Thyroid gland (tissue), 4 donors: ENCODE measurements around the gene AVPR1B.

Source experiments
- CTCF ChIP-seq, 6 experiments: fragments of 200-600 bp in 3 of 6; fragments of 450-650 bp in 3 of 6; sonication (generic) in 3 of 6; IDR thresholded peaks; one replicate each; pipeline ENCODE4 v1.5.1; 2016 to 2019; ENCODE audit warnings: antibody characterized with exemption in 6 of 6, mild to moderate bottlenecking in 2 of 6, inconsistent platforms in 1 of 6, moderate library complexity in 1 of 6
- POLR2A ChIP-seq, 2 donors: fragments of 450-650 bp; IDR thresholded peaks; one replicate each; pipeline ENCODE4 v1.6.1; 2017; ENCODE audit warnings: antibody characterized with exemption in 2 of 2, mild to moderate bottlenecking in 2 of 2, moderate library complexity in 1 of 2

- TF ChIP-seq CTCF (IDR thresholded peaks at IDR 0.05) (no peak), POLR2A (IDR thresholded peaks at IDR 0.05) (no peak)
Observed at GRCh38 chr1:206060844-206061243, 56.3 kb downstream of the AVPR1B start.
